Inflammatory macrophage (primary cell): Measurements from ENCODE around the gene SRPK2.
"Not testable (repeated sequence)": the region's sequence is repeated elsewhere in the genome, so short reads cannot be mapped to it uniquely, and the experiment has no call there.

Experiments used
- DNase-seq, 2 donors: peaks; one replicate each; pipeline ENCODE4 v3.0.0-alpha.2; 2020 to 2022

The SRPK2 gene

DNA sequence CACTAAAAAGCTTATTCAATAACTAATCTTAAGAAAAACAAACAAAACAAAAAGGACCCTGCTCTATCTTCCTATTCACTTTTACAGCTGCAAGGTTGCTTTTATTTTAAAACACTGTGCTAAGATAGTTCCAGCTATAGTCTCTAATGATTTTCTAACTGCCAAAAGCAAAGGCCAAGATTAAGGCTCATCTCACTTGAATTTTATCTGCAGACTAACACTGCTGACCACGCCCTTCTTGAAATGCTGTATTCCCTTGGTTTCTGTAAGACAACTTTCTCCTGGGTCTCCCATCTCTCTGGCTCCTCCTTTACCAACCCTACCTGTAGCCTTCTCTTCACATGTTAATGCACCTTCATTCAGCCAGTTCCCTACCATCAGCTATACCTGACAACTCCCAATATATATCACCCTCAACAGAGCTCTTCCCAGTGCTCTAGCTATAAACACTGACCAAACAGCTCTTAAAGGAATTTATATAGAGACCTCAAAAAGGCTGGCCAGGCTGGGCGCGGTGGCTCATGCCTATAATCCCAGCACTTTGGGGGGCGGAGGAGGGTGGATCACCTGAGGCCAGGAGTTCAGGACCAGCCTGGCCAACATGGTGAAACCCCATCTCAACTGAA, 11.7 kb downstream of the SRPK2 start:
- no peak for DNase-seq

DNA sequence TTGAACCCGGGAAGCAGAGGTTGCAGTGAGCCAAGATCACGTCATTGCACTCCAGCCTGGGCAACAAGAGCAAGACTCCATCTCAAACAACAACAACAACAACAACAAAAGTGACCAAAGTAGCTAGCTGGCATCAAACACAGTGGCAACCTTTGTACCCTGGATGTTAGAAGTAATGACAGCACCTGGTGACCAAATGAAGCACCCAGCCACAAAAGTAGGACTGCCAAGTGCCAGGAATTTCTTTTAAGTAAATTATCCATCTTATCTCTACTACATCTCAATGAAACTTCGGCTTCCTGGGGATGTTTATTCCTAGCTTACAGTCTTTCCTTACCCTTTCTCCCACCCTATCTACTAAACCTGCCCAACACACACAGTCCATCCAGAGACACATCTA, 18.8 kb downstream of the SRPK2 start:
- no peak for DNase-seq

DNA sequence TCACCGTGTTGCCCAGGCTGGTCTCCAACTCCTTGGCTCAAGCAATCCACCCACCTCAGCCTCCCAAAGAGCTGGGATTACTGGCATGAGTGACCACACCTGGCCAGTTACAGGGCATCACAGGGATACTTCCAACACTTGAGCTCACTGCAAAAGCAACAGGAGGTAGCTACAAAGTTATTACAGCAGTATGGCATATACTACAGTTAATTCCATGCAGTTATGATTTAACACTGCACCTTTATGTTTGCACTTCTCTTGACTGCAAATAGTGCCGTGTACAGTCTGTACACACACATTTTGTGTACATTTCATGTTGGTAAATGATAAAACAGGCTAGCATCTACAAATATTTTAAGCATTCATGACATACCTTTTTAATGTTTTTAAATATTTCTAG, 21.3 kb downstream of the SRPK2 start:
- no peak for DNase-seq

DNA sequence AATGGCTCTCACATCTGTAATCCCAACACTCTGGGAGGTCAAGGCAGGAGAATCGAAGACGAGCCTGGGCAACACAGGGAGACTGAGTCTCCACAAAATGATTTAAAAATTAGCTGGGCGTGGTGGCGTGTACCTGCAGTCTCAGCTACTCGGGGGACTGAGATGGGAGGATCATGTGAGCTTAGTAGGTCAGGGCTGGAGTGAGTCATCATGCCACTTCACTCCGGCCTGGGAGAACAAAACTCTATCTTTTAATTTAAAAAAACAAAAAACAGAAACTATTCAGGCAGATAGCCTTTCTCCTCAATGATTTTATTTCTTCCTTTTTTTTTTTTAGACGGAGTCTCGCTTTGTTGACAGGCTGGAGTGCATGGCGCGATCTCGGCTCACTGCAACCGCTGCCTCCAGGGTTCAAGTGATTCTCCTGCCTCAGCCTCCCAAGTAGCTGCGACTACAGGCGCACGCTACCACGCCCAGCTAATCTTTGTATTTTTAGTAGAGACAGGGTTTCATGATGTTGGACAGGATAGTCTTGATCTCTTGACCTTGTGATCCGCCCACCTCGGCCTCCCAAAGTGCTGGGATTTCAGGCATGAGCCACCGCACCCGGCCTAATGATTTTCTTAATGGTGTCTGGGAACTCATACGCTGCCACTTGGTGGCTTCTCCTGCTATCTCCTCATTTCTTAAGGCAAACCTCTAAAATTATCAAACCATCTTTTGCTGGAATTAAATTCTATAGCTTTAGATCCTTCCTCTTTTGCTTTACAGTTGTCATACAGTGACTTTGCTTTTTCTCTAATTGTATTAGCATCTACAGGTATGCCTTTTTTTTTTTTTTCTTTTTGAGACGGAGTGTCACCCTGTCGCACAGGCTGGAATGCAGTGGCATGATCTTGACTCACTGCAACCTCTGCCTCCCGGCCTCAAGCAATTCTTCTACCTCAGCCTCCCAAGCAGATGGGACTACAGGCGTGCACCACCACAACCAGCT, 22.9 kb downstream of the SRPK2 start:
- DNase-seq: no peak

DNA sequence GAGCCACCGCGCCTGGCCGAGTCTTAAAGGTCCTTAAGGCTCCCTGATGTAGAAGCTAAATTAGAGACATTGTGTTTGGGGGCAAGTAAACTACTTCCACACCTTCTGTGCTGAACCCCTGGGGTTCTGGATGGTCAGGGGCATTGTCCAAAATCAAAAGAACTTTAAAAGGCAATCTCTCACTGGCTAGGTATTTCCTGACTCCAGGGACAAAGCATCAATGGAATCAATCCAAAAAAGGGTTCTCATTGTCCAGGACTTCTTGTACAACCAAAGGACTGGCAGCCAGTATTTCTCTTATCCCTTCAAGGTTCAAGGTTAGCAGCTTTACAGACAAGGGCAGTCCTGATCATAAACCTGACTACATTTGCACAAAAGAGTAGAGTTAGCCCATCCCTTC, 24.0 kb downstream of the SRPK2 start:
- DNase-seq: no peak

DNA sequence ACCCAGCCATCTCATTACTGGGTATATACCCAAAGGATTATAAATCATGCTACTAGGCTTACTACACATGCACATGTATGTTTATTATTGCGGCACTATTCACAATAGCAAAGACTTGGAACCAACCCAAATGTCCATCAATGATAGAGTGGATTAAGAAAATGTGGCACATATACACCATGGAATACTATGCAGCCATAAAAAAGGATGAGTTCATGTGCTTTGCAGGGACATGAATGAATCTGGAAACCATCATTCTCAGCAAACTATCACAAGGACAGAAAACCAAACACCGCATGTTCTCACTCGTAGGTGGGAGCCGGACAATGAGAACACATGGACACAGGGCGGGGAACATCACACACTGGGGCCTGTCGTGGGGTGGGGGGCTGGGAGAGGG, 25.1 kb downstream of the SRPK2 start:
- DNase-seq: not testable (repeated sequence)

DNA sequence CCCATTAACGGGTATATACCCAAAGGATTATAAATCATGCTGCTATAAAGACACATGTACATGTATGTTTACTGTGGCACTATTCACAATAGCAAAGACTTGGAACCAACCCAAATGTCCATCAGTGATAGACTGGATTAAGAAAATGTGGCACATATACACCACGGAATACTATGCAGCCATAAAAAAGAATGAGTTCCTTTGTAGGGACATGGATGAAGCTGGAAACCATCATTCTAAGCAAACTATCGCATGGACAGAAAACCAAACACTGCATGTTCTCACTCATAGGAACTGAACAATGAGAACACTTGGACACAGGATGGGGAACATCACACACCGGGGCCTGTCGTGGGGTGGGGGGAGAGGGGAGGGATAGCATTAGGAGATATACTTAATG, 26.0 kb downstream of the SRPK2 start:
- DNase-seq: not testable (repeated sequence)

DNA sequence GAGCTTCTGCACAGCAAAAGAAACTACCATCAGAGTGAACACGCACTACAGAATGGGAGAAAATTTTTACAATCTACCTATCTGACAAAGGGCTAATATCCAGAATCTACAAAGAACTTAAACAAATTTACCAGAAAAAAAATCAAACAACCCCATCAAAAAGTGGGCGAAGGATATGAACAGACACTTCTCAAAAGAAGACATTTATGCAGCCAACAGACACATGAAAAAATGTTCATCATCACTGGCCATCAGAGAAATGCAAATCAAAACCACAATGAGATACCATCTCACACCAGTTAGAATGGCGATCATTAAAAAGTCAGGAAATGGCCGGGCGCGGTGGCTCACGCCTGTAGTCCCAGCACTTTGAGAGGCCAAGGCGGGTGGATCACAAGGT, 26.7 kb downstream of the SRPK2 start:
- not testable (repeated sequence) for DNase-seq

DNA sequence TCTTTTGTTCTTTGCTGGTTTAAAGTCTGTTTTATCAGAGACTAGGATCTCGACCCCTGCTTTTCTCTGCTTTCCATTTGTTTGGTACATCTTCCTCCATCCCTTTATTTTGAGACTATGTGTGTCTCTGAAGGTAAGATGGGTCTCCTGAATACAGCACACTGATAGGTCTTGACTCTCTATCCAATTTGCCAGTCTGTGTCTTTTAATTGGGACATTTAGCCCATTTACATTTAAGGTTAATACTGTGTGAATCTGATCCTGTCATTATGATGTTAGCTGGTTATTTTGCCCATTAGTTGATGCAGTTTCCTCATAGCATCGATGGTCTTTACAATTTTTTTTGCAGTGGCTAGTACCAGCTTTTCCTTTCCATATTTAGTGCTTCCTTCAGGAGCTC, 28.6 kb downstream of the SRPK2 start:
- DNase-seq: not testable (repeated sequence)

DNA sequence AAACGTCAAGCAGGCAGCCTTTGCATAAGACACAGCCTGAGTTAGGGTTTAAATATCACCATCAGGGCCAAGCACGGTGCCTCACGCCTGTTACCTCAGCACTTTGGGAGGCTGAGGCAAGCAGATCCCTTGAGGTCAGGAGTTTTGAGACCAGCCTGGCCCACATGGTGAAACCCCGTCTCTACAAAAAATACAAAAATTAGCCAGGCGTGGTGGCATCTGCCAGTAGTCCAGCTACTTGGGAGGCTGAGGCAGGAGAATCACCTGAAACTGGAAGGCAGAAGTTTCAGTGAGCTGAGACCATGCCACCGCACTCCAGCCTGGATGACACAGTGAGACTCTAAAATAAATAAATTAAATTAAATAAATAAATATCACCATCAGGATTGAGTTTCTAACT, 33.0 kb downstream of the SRPK2 start:
- no peak for DNase-seq

DNA sequence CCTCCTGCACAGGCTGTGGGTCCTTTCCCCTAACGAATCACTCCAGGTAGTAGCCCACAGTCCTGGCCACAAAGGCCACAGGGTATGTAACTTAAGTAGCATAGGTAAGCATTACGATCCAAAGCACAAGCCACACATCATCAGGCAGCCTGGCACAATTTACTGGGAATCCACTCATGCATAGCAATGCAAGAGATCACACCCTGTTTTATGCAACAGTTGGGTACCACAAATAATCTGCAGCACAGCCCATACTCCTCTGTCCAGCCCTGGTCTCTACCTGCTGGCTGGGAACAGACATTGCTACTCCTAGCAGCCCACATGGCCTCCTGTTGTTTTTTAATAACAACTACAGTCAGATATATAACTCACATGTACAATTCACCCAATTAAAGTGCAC, 34.3 kb downstream of the SRPK2 start:
- no peak for DNase-seq

DNA sequence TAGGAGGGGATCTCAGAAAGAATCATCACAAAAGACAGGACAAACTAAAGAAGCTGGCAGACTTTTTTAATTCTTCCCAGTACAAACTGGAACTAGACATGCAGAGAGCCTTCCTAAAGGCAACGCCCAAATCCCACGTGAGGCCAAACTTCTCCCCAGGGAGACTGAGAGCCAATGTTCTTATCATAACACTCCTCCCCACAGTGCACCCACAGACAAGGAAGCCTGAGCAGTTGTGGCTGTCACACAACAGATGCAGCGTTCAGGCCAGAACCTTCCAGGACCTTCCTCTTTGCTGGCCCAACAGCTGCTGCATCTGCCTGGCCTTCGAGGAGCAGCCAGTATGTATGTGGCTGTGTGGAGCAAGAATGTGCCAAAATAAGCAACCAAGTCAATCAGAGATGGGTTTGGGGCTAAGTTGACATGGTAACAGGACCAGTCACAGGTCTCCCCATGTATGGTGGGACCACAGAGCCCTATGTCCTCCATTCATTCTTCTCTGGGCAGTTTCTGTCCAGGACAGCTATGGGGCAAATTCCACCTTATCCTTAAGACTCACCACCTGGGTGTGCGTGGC, 34.9 kb downstream of the SRPK2 start:
- DNase-seq: peak; percentile 71 to 79

DNA sequence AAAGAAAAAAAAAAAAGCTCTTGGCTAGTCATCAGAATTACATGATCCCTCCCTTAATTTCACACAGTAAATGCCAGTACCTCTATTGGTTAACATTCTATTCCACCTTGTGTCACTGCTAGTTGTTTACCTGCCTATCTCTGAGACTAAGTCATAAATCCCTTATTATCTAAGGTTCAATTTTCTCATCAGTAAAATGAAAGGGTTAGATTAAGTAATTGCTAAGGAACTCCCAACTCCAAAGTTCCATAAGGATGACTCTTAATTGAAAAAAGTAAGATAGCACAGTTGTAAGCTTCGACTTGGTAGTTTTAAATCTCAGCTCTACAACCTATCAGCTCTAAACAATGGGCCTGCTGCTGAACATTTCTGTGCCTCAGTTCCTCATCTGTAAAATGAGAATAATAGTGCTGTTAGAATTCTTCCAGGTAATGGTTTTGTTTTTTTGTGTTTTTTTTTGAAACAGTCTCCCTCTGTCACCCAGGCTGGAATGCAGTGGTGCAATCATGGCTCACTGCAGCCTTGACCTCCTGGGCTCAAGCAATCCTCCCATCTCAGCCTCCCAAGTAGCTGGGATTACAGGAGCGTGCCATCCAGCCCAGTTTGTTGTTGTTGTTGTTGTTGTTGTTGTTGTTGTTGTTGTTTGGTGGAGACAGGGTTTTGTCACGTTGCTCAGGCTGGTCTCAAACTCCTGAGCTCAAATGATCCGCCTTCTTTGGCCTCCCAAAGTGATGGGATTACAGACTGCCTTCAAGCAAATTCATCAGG, 35.6 kb downstream of the SRPK2 start:
- no peak for DNase-seq

DNA sequence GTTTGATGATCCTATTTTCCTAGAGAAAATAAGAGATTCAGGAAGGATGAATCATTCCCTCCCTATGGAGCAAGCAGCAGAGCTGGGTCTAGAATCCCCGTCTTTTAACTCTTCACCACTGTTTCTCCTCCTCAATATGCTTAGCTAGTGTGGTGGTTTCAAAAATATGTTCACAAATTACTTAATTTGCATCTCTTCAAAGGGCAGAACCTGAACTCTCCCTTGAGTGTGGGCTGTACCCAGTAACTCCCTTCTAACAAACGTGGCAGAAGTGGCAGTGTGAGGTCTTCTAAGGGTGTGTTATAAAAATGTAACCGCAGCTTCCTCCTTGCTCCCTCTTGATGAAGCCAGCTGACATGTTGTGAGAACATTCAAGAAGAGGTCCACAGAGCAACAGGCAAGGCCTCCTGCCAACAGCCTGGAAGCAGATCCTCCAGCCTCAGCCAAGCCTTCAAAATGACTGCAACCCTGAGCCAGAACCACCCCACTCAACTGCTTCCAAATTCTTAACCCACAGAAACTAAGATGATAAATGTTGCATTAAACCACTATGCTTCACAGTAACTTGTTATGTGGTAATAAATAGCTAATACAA, 36.6 kb downstream of the SRPK2 start:
- peak; percentile 88 to 95 for DNase-seq

DNA sequence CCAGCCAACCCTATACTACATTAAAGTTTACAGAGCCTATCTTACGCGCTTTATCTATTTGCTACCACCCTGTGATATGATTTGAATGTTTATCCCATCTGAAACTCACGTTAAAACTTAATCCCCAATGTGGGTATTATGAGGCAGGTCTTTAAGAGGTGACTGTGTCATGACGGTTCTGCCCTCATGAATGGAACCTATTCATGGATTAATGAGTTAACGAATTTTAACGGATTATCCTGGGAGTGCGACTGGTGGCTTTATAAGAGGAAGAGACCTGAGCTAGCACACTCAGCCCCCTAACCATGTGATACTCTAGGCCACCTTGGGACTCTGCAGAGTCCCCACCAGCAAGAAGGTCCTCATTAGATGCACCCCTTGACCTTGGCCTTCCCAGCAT, 37.8 kb downstream of the SRPK2 start:
- DNase-seq: no peak

DNA sequence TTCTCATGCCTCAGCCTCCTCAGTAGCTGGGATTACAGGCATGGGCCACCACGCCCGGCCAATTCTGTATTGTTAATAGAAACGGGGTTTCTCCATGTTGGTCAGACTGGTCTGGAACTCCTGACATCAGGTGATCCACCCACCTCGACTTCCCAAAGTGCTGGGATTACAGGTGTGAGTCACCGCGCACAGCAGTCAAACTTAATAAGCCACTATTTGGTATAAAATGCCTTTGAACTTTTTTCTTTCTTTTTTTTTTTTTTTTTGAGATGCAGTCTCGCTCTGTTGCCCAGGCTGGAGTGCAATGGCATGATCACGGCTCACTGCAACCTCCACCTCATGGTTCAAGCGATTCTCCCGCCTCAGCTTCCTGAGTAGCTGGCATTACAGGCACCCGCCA, 40.5 kb downstream of the SRPK2 start:
- DNase-seq: not testable (repeated sequence)

DNA sequence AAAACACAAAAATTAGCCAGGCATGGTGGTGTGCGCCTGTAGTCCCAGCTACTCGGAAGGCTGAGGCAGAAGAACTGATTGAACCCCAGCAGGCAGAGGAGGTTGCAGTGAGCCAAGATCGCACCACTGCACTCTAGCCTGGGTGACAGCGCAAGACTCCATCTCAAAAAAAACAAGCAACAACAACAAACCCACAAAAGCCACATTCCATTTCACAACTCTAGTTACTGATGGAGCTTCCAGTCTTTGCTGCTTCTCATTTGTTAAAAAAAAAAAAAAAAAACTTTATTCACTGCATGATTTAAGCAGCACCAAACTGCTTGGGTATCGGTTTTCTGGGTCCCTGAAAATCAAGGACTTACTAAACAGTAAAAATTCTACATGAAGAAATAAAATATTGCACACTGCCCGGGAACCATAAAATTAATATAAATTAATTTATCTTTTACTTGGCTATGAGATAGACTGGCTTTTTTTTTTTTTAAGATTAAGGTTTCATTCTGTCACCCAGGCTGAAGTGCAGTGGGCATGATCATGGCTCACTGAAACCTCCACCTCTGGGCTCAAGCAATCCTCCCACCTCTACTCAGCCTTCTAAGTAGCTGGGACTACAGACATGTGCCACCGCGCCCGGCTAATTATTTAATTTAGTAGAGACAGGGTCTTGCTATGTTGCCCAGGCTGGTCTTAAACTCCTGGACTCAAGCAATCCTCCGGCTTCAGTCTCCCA, 42.0 kb downstream of the SRPK2 start:
- DNase-seq: peak; percentile 73 to 86

DNA sequence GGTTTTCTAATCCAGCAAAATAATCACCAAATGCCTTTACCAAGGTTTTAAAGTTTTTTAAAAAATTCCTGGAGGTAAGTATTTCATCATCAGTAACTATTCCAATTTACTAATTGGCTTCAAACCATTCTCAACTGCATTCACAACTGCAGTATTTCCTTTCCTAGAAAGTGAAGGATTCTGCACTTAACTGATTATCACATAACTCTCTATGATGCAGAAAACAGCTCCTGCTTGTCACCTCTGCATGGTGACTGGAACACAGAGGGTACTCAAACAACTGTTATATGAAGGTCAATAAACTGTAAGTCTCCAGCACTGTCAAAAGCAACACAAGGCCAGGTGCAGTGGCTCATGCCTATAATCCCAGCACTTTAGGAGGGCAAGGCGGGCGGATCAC, 42.6 kb downstream of the SRPK2 start:
- no peak for DNase-seq

DNA sequence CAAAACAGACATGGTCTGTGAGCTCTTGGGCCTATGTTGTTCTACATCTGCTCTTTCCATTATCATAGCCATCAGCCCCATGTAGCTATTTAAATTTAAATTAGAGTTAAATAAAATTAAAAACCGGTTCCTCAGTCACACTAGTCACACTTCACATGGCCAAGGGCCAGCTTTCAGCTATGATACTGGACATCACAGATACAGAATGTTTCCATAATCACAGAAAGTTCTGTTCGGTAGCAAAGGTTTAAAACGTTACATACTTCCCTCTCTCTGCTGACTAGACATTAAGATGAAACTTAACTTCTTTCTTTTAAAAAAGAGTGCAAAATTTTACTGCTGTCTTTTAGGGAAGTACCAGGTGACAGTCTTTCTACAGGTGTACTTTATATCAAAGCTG, 43.0 kb downstream of the SRPK2 start:
- DNase-seq: no peak

DNA sequence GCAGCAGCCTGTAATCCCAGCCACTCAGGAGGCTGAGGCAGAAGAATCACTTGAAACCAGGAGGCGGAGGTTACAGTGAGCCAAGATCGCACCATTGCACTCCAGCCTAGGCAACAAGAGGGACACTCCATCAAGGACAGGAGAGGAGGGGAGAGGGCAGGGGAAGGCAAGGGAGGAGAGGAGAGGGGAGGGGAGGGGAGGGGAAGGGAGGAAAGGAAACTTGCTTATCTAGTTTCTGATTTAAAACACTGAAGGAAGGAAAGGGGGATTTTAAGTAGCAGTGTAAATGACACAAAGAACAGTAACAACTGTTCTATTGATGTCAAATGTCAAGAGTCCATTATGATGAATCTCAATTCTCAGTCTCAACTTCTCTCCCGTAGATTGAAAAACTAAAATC, 43.7 kb downstream of the SRPK2 start:
- DNase-seq: no peak

DNA sequence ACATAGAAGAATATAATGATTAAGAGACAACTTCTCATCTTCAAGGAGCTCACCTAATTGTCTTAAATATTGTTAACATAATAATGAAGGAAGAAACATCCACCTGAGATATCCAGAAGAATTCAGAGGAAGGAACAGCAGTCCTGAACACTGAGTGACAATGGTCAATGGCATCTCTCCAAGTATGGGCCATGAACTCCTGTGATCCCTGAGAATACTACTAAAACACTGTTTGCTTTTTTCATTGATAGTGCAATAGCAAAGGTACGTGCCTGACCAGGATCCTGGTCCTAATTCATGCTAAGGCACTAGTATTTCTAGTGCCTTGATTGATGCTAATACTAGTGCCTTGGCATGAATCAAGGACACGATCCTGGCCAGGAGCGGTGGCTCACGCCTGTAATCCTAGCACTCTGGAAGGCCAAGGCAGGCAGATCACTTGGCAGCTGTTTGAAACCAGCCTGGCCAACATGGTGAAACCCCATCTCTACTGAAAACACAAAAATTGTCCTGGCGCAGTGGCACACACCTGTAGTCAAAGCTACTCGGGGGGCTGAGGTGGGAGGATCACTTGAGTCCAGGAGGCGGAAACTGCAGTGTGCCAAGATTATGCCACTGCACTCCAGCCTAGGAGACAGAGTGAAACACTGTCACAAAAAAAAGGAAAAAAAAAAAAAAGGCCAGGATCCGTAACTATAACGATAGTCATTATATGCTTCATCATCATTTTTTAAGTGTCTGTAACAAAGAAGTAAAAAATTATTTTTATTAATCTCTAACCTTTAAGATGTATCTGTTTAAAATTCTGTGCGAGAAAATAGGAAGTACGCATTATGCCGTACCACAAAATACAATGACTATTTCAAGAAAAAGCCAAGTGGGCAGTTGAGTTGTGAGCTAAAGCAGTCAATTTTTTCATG, 49.1 kb downstream of the SRPK2 start:
- no peak for DNase-seq
